ENCODE data around the gene PTPRR.

GRCh38 chr12:70796989-70797388, 123.5 kb downstream of the PTPRR start:
- TF ChIP-seq CTCF (IDR thresholded peaks at IDR 0.05; ENCODE audit: low read depth, low read length, missing input control), result no peak
- TF ChIP-seq GABPA (IDR thresholded peaks at IDR 0.05 in 1 of 2, conservative IDR thresholded peaks at IDR 0.05 in 1 of 2), result no peak
- TF ChIP-seq MAX (IDR thresholded peaks at IDR 0.05), result no peak
- no peak for TF ChIP-seq FOXA2 (IDR thresholded peaks at IDR 0.05)
- no peak for TF ChIP-seq YY1 (IDR thresholded peaks at IDR 0.05)
- no peak for TF ChIP-seq REST (IDR thresholded peaks at IDR 0.05)
- no peak for TF ChIP-seq RXRA (IDR thresholded peaks at IDR 0.05)
- TF ChIP-seq RAD21 (IDR thresholded peaks at IDR 0.05), result no peak
- no peak for TF ChIP-seq SP1 (IDR thresholded peaks at IDR 0.05)
- TF ChIP-seq TAF1 (conservative IDR thresholded peaks at IDR 0.05), result no peak
- no peak for TF ChIP-seq ZBTB33 (IDR thresholded peaks at IDR 0.05)
- no peak for TF ChIP-seq ATF3 (IDR thresholded peaks at IDR 0.05)

All from liver (tissue), 3 donors.